B cell (primary cell): Measurements from ENCODE around the gene MNAT1.

Source experiments
- EZH2 ChIP-seq: IDR thresholded peaks from 2 replicates; pipeline ENCODE4 v1.6.1; 2012; ENCODE audit warnings: borderline replicate concordance, low read depth, mild to moderate bottlenecking, moderate library complexity, low read length; ENCODE audit not compliant: insufficient read depth, poor library complexity, severe bottlenecking
- TF ChIP-seq, protein P1 (sequence below): fragments of 200-600 bp; IDR thresholded peaks from one replicate; pipeline ENCODE4 v1.8.0; 2022; ENCODE audit warnings: antibody characterized with exemption, mild to moderate bottlenecking

DNA sequence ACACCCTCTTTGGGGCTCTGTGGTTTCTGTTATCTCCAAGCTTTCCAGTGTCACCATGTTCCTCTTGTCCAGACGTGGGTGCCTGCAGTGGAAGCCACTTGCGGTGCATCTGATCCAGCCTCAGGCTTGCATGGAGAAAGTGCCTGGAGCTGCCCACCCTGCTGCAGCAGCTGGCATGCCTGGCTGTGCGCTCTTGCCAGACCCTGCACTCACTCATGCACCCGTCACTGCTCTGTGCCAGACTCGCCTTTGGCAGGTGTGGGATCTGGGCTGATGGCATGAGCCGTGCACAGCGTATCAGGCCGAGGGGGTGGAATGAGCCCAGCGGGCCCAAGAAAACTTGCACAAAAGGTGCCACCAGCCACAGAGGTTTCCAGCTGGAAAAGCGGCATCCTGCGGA is 105.1 kb downstream of the MNAT1 start:
- TF ChIP-seq EZH2, result no peak
- TF ChIP-seq, protein P1, sequence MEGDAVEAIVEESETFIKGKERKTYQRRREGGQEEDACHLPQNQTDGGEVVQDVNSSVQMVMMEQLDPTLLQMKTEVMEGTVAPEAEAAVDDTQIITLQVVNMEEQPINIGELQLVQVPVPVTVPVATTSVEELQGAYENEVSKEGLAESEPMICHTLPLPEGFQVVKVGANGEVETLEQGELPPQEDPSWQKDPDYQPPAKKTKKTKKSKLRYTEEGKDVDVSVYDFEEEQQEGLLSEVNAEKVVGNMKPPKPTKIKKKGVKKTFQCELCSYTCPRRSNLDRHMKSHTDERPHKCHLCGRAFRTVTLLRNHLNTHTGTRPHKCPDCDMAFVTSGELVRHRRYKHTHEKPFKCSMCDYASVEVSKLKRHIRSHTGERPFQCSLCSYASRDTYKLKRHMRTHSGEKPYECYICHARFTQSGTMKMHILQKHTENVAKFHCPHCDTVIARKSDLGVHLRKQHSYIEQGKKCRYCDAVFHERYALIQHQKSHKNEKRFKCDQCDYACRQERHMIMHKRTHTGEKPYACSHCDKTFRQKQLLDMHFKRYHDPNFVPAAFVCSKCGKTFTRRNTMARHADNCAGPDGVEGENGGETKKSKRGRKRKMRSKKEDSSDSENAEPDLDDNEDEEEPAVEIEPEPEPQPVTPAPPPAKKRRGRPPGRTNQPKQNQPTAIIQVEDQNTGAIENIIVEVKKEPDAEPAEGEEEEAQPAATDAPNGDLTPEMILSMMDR, result no peak
